HG03175 (cell line): ENCODE data around the gene ARFGEF3.

Experiments used
- ATAC-seq: cut with Tn5 transposase; IDR thresholded peaks from one replicate; pipeline ENCODE4 v1.9.1; 2021; ENCODE audit warnings: mild to moderate bottlenecking, moderate library complexity; ENCODE audit not compliant: unreplicated experiment

ARFGEF3 gene

GRCh38 chr6:138296786-138297185 lies 135.0 kb downstream of the ARFGEF3 start:
- ATAC-seq = no peak

DNA sequence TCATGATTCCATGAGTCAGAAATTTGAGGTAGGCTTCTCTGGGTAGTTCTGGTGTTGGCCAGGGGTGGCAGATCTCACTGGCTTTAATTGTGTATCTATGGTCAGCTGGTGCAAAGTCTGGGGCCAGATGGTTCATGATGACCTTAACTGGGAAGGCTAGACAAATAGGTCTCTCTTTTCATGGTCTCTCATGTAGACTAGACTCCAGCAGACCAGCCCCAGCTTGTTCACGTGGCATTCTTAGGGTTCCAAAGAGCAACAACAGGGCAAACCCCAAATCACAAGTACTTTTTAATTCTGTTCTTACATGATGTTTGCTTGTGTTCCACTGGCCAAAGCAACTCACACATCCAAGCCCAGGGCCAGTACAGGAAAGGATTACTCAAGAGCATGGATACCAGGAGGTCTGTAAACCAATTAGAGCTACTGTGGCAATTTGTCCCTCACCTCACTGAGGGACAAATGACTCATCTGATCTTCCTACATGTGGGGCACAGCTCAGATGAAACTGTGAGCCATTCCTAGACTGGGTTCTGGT lies 136.1 kb downstream of the ARFGEF3 start:
- ATAC-seq = no peak

DNA sequence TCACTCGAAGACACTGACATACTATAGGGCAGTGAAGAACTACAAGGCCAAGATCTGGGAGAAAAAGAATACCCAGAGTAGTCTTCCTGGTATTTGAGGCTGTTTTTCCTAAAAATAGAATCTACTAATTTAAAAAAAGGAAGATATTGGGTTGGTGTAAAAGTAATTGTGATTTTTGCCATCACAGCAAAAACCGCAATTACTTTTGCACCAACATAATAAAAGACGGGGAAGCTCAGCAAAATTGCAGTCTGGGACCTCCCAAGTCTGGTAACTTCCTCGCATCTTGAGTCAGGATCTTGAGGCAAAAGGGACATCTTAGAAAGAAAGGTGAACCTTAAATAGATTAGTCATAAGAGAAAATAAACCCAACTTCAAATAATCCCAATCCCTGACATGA lies 138.7 kb downstream of the ARFGEF3 start:
- no peak for ATAC-seq

DNA sequence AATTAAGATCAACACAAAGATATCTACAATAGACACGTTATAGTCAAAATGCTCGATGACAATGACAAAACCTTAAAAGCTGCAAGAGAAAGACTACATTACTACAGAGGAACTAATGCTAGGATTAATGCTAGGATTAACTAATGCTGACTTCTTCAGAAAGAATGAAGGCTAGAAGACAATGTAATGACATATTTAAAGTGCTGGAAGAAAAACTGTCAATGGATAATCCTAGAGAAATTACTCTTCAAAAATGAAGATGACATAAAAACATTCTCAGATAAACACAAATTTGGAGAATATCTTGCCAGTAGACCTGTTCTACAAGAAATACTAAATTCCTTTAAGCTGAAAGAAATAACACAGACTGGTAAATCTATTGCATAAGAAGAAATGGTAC lies 140.8 kb downstream of the ARFGEF3 start:
- no peak for ATAC-seq

DNA sequence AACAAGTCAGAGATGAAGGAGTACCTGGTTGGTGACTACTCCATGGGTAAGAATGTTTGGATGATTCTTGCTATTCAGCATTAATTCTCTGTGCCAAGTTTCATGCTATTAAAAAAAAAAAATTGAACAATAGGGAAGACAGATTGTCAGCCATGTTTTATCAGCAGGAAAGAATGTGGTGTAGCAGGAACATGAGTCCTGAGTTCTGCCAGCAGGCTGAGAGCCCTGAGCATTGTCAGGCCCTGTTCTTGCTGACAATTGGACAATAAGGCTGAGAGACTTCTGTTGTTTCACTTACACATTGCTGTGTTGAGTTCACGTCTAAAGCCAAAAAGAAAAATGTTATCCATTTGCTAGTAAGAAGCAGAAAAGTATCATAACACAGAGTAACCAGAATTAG lies 145.6 kb downstream of the ARFGEF3 start:
- no peak for ATAC-seq

- ATAC-seq = no peak
These were observed 146.3 kb downstream of the ARFGEF3 start for GRCh38 chr6:138307816-138308730.

- no peak for ATAC-seq
These were observed 147.0 kb downstream of the ARFGEF3 start for GRCh38 chr6:138308731-138309110.

DNA sequence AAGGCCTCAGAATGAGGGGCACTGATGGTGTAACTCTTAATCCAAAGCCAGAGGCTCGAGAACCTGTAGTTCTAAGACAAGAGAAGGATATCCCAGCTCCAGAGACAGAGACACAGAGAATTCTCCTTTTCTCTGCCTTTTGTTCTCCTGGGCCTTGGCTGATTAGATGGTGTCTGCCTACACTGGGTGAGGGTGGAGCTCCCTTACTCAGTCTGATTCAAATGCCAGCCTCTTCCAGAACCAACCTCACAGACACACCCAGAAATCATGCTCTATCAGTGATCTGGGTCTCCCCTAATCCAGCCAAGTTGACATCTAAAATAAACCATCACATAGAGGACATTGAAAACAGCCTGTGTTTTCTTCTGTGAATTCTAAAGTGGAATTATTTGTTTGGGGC lies 148.0 kb downstream of the ARFGEF3 start:
- no peak for ATAC-seq

- ATAC-seq = no peak
These were observed 148.6 kb downstream of the ARFGEF3 start for GRCh38 chr6:138310294-138310693.

DNA sequence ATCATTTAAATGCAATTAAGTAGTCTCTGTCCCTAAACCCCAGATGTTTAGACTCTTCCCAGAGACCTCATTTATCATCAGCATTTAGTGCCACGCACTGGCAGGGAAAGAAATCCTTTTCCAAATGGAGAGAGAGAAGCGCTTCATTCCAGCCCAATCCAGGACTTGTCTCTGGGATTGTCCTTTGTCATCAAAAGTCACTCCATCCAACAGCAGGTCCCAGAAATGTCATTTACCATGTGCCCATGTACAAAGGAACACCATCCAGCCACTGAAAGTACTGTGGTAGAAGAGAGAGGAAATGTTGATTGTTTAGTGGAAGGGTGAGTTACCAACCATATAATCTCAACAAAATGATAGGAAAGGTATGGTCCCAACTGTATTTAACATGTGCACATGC lies 149.1 kb downstream of the ARFGEF3 start:
- ATAC-seq = no peak

DNA sequence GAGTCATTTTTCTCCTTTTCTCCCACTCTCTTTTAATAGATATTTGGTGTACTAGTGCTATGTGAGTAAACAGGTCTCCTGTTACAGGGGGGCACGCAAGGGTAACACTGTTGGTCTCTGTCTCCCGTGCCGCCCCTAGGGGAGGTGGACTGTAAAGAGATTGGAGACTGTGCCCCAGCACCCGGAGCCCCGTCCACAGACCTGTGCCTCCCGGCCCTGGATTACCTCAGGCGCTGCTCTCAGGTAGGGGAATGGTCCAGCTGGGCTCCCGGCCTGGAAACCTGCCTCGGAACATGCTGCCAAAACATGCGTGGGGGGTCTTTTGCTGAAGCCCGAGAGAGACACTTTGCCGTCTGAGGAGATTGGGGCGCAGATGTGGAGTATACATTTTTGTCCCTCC lies 149.5 kb downstream of the ARFGEF3 start:
- ATAC-seq = no peak

DNA sequence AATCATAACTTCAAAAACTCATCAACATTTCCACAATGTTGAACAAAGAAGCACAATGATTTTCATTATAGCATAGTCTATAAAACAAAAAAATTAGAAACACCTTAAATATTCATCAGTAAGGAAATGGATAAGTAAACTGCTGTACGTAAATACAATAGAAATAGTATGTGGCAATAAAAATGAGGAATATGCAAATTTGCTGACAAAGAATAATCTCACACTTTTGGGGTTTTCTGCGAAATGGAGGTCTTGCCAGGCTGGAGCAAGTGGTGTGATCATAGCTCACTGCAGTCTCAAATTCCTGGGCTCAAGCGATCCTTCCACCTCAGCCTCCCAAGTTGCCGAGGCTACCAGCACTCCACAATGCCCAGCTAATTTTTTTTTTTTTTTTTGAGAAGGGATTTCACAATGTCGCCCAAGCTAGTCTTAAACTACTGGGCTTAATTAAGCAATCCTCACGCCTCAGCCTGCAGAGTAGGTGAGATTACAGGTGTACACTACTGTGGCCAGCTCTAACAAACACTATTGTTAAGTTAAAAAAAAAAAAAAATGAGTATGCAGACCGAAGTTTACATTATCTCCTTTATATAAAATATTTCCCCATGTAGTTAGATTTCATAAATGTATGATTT lies 157.1 kb downstream of the ARFGEF3 start:
- ATAC-seq = no peak

GRCh38 chr6:138321934-138322333 lies 160.2 kb downstream of the ARFGEF3 start:
- no peak for ATAC-seq

GRCh38 chr6:138323821-138324220 lies 162.1 kb downstream of the ARFGEF3 start:
- no peak for ATAC-seq

- ATAC-seq = no peak
These were observed 166.5 kb downstream of the ARFGEF3 start for GRCh38 chr6:138328210-138328609.

DNA sequence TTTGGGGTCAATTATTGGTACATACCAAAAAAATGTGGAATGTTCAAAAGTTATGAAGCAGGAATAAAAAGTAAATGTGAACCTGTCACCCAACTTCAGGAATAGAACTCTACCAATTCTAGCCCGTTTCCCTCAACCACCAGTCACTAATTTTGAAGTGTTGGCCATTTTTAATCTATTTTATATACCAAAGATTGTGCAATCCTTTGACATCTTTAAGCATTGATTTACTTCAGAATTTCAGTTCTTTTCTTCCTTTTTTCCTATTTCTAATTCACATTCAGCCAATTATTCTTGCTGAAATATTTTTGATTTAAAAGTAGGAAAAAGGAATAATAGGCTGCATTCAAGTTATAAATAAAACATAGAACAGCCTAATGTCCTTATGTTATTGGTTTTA lies 169.0 kb downstream of the ARFGEF3 start:
- no peak for ATAC-seq

- no peak for ATAC-seq
These were observed 169.7 kb downstream of the ARFGEF3 start for GRCh38 chr6:138331444-138331843.

DNA sequence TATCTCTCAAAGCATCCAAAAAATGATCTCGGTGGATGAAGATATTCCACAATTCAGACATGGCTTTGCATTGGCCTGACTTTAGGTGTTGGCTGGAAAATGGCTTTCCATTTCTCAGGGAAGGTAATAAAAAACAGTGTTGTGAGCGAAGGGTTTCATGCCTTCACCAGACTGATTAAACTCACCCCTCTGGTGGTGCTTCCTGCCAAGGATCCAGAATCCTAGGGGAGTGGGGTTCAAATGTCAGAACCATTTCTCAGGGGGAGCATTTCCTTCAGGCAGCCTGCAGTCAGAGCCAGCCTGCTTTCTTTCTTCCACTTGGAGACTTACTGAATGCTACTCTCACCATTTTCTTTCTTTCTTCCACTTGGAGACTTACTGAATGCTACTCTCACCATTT lies 170.2 kb downstream of the ARFGEF3 start:
- ATAC-seq = no peak

DNA sequence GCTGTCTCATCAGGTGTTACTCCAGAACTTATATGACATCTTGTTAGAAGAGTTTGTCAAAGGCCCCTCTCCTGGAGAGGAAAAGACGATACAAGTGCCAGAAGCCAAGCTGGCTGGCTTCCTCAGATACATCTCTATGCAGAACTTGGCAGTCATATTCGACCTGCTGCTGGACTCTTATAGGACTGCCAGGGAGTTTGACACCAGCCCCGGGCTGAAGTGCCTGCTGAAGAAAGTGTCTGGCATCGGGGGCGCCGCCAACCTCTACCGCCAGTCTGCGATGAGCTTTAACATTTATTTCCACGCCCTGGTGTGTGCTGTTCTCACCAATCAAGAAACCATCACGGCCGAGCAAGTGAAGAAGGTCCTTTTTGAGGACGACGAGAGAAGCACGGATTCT lies 172.3 kb downstream of the ARFGEF3 start:
- no peak for ATAC-seq

GRCh38 chr6:138334963-138335362 lies 173.2 kb downstream of the ARFGEF3 start:
- no peak for ATAC-seq

DNA sequence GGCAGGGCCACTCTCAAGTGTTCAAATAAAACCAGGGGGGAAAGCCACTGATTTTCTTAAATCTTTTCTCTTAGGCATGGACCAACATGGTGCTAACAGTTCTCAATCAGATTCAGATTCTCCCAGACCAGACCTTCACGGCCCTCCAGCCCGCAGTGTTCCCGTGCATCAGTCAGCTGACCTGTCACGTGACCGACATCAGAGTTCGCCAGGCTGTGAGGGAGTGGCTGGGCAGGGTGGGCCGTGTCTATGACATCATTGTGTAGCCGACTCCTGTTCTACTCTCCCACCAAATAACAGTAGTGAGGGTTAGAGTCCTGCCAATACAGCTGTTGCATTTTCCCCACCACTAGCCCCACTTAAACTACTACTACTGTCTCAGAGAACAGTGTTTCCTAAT lies 174.5 kb downstream of the ARFGEF3 start:
- no peak for ATAC-seq

GRCh38 chr6:138337076-138337475 lies 175.3 kb downstream of the ARFGEF3 start:
- ATAC-seq = no peak
